ENCODE measurements around the gene NMBR. TPM values are rescaled to one million over a fixed set of nuclear protein-coding genes. Genes with fewer than 3 reads are reported as not detected.

The NMBR gene
- polyA plus RNA-seq, 1 donor from 2014 or later: not detected

DNA sequence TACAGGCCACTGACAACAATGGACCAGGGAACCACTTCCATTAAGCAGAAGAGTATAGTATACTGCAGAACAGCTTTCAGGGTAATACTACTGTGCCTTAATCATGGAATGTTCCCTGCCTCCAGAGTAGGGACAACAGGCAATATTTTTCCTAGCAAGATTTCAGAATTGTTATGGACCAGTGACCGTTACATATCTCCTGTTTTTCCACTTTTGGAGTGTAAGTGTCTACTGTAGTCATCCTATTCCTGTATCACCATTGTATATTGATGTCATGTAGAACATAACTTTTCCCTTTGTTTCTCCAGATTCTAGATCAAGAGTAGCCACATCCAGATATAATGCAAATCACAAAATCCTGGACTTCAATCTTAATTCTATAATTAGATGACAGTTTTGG is 16.1 kb downstream of the NMBR start:
- Histone ChIP-seq H3K27ac (ENCODE audit: low read length) (no peak overlapping the region), H3K9me2 (ENCODE audit: insufficient read depth, low read length) (no peaks in the 10 kb centered on the region), H3K27me3 (ENCODE audit: insufficient read depth, low read depth, low read length) (no peaks in the 10 kb centered on the region), H3K36me3 (ENCODE audit: insufficient read depth, low read length) (no peaks in the 10 kb centered on the region), H2AFZ (ENCODE audit: low read depth, low read length) (no peak overlapping the region), H3K4me2 (ENCODE audit: low read length) (no peak overlapping the region), H3F3A (ENCODE audit: insufficient read depth, low read length, poor library complexity, severe bottlenecking) (no peaks in the 10 kb centered on the region), H3K9ac (ENCODE audit: low read length) (no peak overlapping the region), H4K20me1 (ENCODE audit: insufficient read depth) (no peaks in the 10 kb centered on the region), H3K79me2 (replicated peaks; ENCODE audit: insufficient read depth, low read length) (no peaks in the 10 kb centered on the region), H3K4me3 (ENCODE audit: low read length) (no peak overlapping the region), H3K9me3 (ENCODE audit: low read length) (no peaks in the 10 kb centered on the region)
- TF ChIP-seq SMC3 (conservative IDR thresholded peaks at IDR 0.05; ENCODE audit: poor library complexity) (no peak), TAF1 (IDR thresholded peaks at IDR 0.05; ENCODE audit: low read depth) (no peak), EP300 (conservative IDR thresholded peaks at IDR 0.05; ENCODE audit: poor library complexity, severe bottlenecking) (no peak), POLR2AphosphoS5 (IDR thresholded peaks at IDR 0.05) (no peak), CTCF (IDR thresholded peaks at IDR 0.05; ENCODE audit: poor library complexity, severe bottlenecking) (no peak), MXI1 (conservative IDR thresholded peaks at IDR 0.05; ENCODE audit: poor library complexity, severe bottlenecking) (no peak), RAD21 (conservative IDR thresholded peaks at IDR 0.05) (no peak), EZH2 (IDR thresholded peaks at IDR 0.05; ENCODE audit: borderline replicate concordance, insufficient read depth, low read length, poor library complexity, severe bottlenecking) (no peak)
- TF ChIP-seq, protein P1, sequence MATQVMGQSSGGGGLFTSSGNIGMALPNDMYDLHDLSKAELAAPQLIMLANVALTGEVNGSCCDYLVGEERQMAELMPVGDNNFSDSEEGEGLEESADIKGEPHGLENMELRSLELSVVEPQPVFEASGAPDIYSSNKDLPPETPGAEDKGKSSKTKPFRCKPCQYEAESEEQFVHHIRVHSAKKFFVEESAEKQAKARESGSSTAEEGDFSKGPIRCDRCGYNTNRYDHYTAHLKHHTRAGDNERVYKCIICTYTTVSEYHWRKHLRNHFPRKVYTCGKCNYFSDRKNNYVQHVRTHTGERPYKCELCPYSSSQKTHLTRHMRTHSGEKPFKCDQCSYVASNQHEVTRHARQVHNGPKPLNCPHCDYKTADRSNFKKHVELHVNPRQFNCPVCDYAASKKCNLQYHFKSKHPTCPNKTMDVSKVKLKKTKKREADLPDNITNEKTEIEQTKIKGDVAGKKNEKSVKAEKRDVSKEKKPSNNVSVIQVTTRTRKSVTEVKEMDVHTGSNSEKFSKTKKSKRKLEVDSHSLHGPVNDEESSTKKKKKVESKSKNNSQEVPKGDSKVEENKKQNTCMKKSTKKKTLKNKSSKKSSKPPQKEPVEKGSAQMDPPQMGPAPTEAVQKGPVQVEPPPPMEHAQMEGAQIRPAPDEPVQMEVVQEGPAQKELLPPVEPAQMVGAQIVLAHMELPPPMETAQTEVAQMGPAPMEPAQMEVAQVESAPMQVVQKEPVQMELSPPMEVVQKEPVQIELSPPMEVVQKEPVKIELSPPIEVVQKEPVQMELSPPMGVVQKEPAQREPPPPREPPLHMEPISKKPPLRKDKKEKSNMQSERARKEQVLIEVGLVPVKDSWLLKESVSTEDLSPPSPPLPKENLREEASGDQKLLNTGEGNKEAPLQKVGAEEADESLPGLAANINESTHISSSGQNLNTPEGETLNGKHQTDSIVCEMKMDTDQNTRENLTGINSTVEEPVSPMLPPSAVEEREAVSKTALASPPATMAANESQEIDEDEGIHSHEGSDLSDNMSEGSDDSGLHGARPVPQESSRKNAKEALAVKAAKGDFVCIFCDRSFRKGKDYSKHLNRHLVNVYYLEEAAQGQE (IDR thresholded peaks at IDR 0.05; ENCODE audit: borderline replicate concordance): no peak

GRCh38 chr6:142121342-142121741 is 25.6 kb downstream of the NMBR start:
- no peaks in the 10 kb centered on the region for H3K9me3 ChIP-seq (ENCODE audit: low read length)
- H3K79me2 ChIP-seq (replicated peaks; ENCODE audit: insufficient read depth, low read length): no peaks in the 10 kb centered on the region
- no peak overlapping the region for H3K4me2 ChIP-seq (ENCODE audit: low read length)
- H4K20me1 ChIP-seq (ENCODE audit: insufficient read depth): no peaks in the 10 kb centered on the region
- no peak overlapping the region for H3K27ac ChIP-seq (ENCODE audit: low read length)
- H3K9me2 ChIP-seq (ENCODE audit: insufficient read depth, low read length): no peaks in the 10 kb centered on the region
- H3K4me3 ChIP-seq (ENCODE audit: low read length): no peak overlapping the region
- H3K36me3 ChIP-seq (ENCODE audit: insufficient read depth, low read length): no peaks in the 10 kb centered on the region
- no peak overlapping the region for H3K9ac ChIP-seq (ENCODE audit: low read length)
- TF ChIP-seq, protein P1 (IDR thresholded peaks at IDR 0.05; ENCODE audit: borderline replicate concordance): no peak
- TF ChIP-seq EP300 (conservative IDR thresholded peaks at IDR 0.05; ENCODE audit: poor library complexity, severe bottlenecking) (no peak), MXI1 (conservative IDR thresholded peaks at IDR 0.05; ENCODE audit: poor library complexity, severe bottlenecking) (no peak), POLR2AphosphoS5 (IDR thresholded peaks at IDR 0.05) (no peak), CTCF (IDR thresholded peaks at IDR 0.05; ENCODE audit: poor library complexity, severe bottlenecking) (no peak), EZH2 (IDR thresholded peaks at IDR 0.05; ENCODE audit: borderline replicate concordance, insufficient read depth, low read length, poor library complexity, severe bottlenecking) (no peak), TAF1 (IDR thresholded peaks at IDR 0.05; ENCODE audit: low read depth) (no peak), RAD21 (conservative IDR thresholded peaks at IDR 0.05) (no peak), SMC3 (conservative IDR thresholded peaks at IDR 0.05; ENCODE audit: poor library complexity) (no peak)
- H2AFZ ChIP-seq (ENCODE audit: low read depth, low read length): no peak overlapping the region
- H3K27me3 ChIP-seq (ENCODE audit: insufficient read depth, low read depth, low read length): no peaks in the 10 kb centered on the region
- no peaks in the 10 kb centered on the region for H3F3A ChIP-seq (ENCODE audit: insufficient read depth, low read length, poor library complexity, severe bottlenecking)

All from neural cell (in vitro differentiated cells).